NK-92 treated with Interleukin-12 subunit alpha and Interleukin-12 subunit beta, amount 100 ng/mL, for 24 hours (cell line): ENCODE measurements around the gene GOLGA1.
"Not testable (repeated sequence)": the region's sequence is repeated elsewhere in the genome, so short reads cannot be mapped to it uniquely, and the experiment has no call there.

ENCODE experiments used
- DNase-seq: peaks from one replicate; lab custom pipeline; 2025; lab: John Stamatoyannopoulos, UW

GOLGA1 gene

GRCh38 chr9:124838132-124838531, 102.8 kb downstream of the GOLGA1 start:
- DNase-seq, result not testable (repeated sequence)

- DNase-seq, result no peak
These were observed 105.8 kb downstream of the GOLGA1 start for GRCh38 chr9:124835026-124835557.

GRCh38 chr9:124834591-124834990, 106.3 kb downstream of the GOLGA1 start:
- no peak for DNase-seq

- DNase-seq, result no peak
These were observed 109.1 kb downstream of the GOLGA1 start for GRCh38 chr9:124831642-124832364.

- no peak for DNase-seq
These were observed 110.3 kb downstream of the GOLGA1 start for GRCh38 chr9:124830593-124830992.

- no peak for DNase-seq
These were observed 111.6 kb downstream of the GOLGA1 start for GRCh38 chr9:124829334-124829669.

- DNase-seq, result no peak
These were observed 112.2 kb downstream of the GOLGA1 start for GRCh38 chr9:124828489-124829333.
